ENCODE data around the gene KLHL22. TPM values are rescaled to one million over a fixed set of nuclear protein-coding genes. Genes with fewer than 3 reads are reported as not detected.

KLHL22 gene
- total and polyA plus RNA-seq, 2 donors (not counting 3 experiments of a cell fraction or from before 2014, with no cell fraction given), result 24.2 to 33.6 TPM

- intact Hi-C loops (cut with micrococcal nuclease), result no loop called here
- Histone ChIP-seq H2AFZ (ENCODE audit: low read depth, low read length) (no peak overlapping the region), H3K4me1 (ENCODE audit: control insufficient read depth, extremely low read depth, insufficient read depth, low read length) (no peaks in the 10 kb centered on the region), H3K4me2 (ENCODE audit: insufficient read depth, low read length) (no peak overlapping the region), H3K9me1 (replicated peaks; ENCODE audit: control insufficient read depth, extremely low read depth, insufficient read depth, low read length) (no peaks in the 10 kb centered on the region), H3K9ac (replicated peaks; ENCODE audit: extremely low read depth, insufficient read depth, low read length) (no peak overlapping the region), H3K27ac (ENCODE audit: insufficient read depth, low read depth, low read length) (no peak overlapping the region), H3K27me3 (ENCODE audit: control insufficient read depth in 2 of 2, insufficient read depth in 2 of 2, low read length in 2 of 2) (peaks cover 0 to 3% of the 10 kb centered on the region in 2 experiments), H4K20me1 (replicated peaks; ENCODE audit: control insufficient read depth, extremely low read depth, insufficient read depth, low read length) (no peaks in the 10 kb centered on the region), H3K79me2 (ENCODE audit: control insufficient read depth, insufficient read depth, low read length) (no peaks in the 10 kb centered on the region), H3K36me3 (ENCODE audit: control insufficient read depth in 2 of 2, extremely low read depth in 1 of 2, insufficient read depth in 2 of 2, low read length in 2 of 2) (peaks cover 7 to 23% of the 10 kb centered on the region in 2 experiments), H3K4me3 (replicated peaks in 1 of 3; ENCODE audit: insufficient read depth in 1 of 3, low read depth in 1 of 3, low read length in 3 of 3) (no peak overlapping the region), H3K9me3 (replicated peaks; ENCODE audit: control insufficient read depth, insufficient read depth, low read length) (no peaks in the 10 kb centered on the region)
- TF ChIP-seq MYC (IDR thresholded peaks at IDR 0.05; ENCODE audit: low read depth, low read length) (no peak), POLR2AphosphoS5 (IDR thresholded peaks at IDR 0.05; ENCODE audit: insufficient read depth, low read depth, low read length) (no peak), MAX (IDR thresholded peaks at IDR 0.05; ENCODE audit: insufficient read depth, insufficient read length) (no peak), POLR2A (IDR thresholded peaks at IDR 0.05; ENCODE audit: low read depth, low read length) (no peak), JUN (IDR thresholded peaks at IDR 0.05; ENCODE audit: borderline replicate concordance, insufficient read depth, insufficient read length, low read depth) (no peak), FOS (IDR thresholded peaks at IDR 0.05; ENCODE audit: borderline replicate concordance, insufficient read depth, low read length) (no peak), GATA2 (IDR thresholded peaks at IDR 0.05; ENCODE audit: insufficient read depth, insufficient read length, low read depth, low read length) (no peak), EZH2 (IDR thresholded peaks at IDR 0.05; ENCODE audit: borderline replicate concordance, low read depth, low read length, severe bottlenecking) (no peak)
- TF ChIP-seq, protein P1, sequence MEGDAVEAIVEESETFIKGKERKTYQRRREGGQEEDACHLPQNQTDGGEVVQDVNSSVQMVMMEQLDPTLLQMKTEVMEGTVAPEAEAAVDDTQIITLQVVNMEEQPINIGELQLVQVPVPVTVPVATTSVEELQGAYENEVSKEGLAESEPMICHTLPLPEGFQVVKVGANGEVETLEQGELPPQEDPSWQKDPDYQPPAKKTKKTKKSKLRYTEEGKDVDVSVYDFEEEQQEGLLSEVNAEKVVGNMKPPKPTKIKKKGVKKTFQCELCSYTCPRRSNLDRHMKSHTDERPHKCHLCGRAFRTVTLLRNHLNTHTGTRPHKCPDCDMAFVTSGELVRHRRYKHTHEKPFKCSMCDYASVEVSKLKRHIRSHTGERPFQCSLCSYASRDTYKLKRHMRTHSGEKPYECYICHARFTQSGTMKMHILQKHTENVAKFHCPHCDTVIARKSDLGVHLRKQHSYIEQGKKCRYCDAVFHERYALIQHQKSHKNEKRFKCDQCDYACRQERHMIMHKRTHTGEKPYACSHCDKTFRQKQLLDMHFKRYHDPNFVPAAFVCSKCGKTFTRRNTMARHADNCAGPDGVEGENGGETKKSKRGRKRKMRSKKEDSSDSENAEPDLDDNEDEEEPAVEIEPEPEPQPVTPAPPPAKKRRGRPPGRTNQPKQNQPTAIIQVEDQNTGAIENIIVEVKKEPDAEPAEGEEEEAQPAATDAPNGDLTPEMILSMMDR (IDR thresholded peaks at IDR 0.05; ENCODE audit: extremely low read depth in 1 of 2, insufficient read depth in 1 of 2, low read depth in 1 of 2, low read length in 2 of 2), result no peak
- BruUV-seq (replicated peaks), result no TSS peak
- POLR2A ChIA-PET, result no interaction called here
- dilution Hi-C loops (cut with MboI; ENCODE audit: extremely low pct_ligation_motif_present, low sequenced_read_pairs), result no loop called here
- CTCF ChIA-PET, result interaction anchor here (0.8 to 3.2 kb wide), 4 partner anchors 9 to 53 kb away, joined by 3 to 32 read pairs (median 4); no protein-coding TSS in a partner anchor
- FAIRE-seq (no peak), DNase-seq (ENCODE audit: low read depth, low spot score) (no peak)
These were observed 87.8 kb downstream of the KLHL22 start for GRCh38 chr22:20407829-20408228.

Measured in endothelial cell of umbilical vein (primary cell).